GM23338 (cell line): ENCODE results near the gene TMEM144. TPM values are rescaled to one million over a fixed set of nuclear protein-coding genes. Genes with fewer than 3 reads are reported as not detected.

Experiments used
- ATAC-seq: fragments of 200-7000 bp; cut with Tn5 transposase; 3 replicates; pipeline ENCODE4 v1.9.1; 2020
- DNase-seq: peaks from one replicate; pipeline ENCODE4 v3.0.0-alpha.2; 2015; ENCODE audit warnings: low spot score
- H2AFZ ChIP-seq: fragments of 200-600 bp; sonication (generic); 2 replicates; pipeline ENCODE4 v1.8.0; 2016; ENCODE audit warnings: antibody characterized with exemption, mild to moderate bottlenecking, moderate library complexity
- H3F3A ChIP-seq: fragments of 200-600 bp; sonication (generic); replicated peaks from 2 replicates; pipeline ENCODE4 v1.8.0; 2017; ENCODE audit warnings: antibody characterized with exemption, mixed run types, low read depth
- H3K27ac ChIP-seq: fragments of 200-600 bp; sonication (generic); 2 replicates; pipeline ENCODE4 v1.6.1; 2016; ENCODE audit warnings: low read depth
- H3K27me3 ChIP-seq: fragments of 200-600 bp; sonication (generic); 2 replicates; pipeline ENCODE4 v1.8.0; 2016; ENCODE audit warnings: mild to moderate bottlenecking, mixed run types, moderate library complexity; ENCODE audit not compliant: insufficient read depth
- H3K36me3 ChIP-seq: fragments of 200-600 bp; sonication (generic); 2 replicates; pipeline ENCODE4 v1.8.0; 2016; ENCODE audit warnings: mild to moderate bottlenecking; ENCODE audit not compliant: insufficient read depth
- H3K4me1 ChIP-seq: fragments of 200-600 bp; sonication (generic); 2 replicates; pipeline ENCODE4 v1.8.0; 2016; ENCODE audit warnings: mild to moderate bottlenecking, moderate library complexity; ENCODE audit not compliant: insufficient read depth
- H3K4me2 ChIP-seq: fragments of 200-600 bp; sonication (generic); 2 replicates; pipeline ENCODE4 v1.7.1; 2017; ENCODE audit warnings: mixed run types
- H3K4me3 ChIP-seq: fragments of 200-600 bp; sonication (generic); 2 replicates; pipeline ENCODE4 v1.6.1; 2016; ENCODE audit warnings: mixed run types
- H3K79me2 ChIP-seq: fragments of 200-600 bp; sonication (generic); replicated peaks from 2 replicates; pipeline ENCODE4 v1.8.0; 2017; ENCODE audit warnings: mild to moderate bottlenecking; ENCODE audit not compliant: insufficient read depth
- H3K9me2 ChIP-seq: fragments of 200-600 bp; sonication (generic); 2 replicates; pipeline ENCODE4 v1.8.0; 2017; ENCODE audit not compliant: insufficient read depth
- H4K20me1 ChIP-seq: fragments of 200-600 bp; sonication (generic); replicated peaks from 2 replicates; pipeline ENCODE4 v1.8.0; 2017; ENCODE audit warnings: mild to moderate bottlenecking; ENCODE audit not compliant: insufficient read depth
- H3K27ac Mint-ChIP-seq: 2 replicates; pipeline ENCODE4 v1.8.0; 2020; ENCODE audit warnings: inconsistent platforms, mild to moderate bottlenecking, moderate library complexity, mixed read lengths
- H3K27me3 Mint-ChIP-seq: 3 replicates; pipeline ENCODE4 v1.8.0; 2022; ENCODE audit warnings: low read depth, mild to moderate bottlenecking, moderate library complexity, mixed read lengths, inconsistent platforms; ENCODE audit not compliant: insufficient read depth, poor library complexity
- H3K36me3 Mint-ChIP-seq: 3 replicates; pipeline ENCODE4 v1.8.0; 2021; ENCODE audit warnings: low read depth, mild to moderate bottlenecking, inconsistent platforms, moderate library complexity, mixed read lengths
- H3K4me1 Mint-ChIP-seq: 3 replicates; pipeline ENCODE4 v1.8.0; 2020; ENCODE audit warnings: mild to moderate bottlenecking, inconsistent platforms, mixed read lengths
- H3K4me3 Mint-ChIP-seq: 3 replicates; pipeline ENCODE4 v1.8.0; 2021; ENCODE audit warnings: moderate library complexity, mild to moderate bottlenecking, inconsistent platforms, mixed read lengths
- H3K9me3 Mint-ChIP-seq: 3 replicates; pipeline ENCODE4 v1.8.0; 2020; ENCODE audit warnings: moderate library complexity, mild to moderate bottlenecking, inconsistent platforms, mixed read lengths
- CREB1 ChIP-seq: fragments of 250-450 bp; sonication (Bioruptor Pico); IDR thresholded peaks from 2 replicates; pipeline ENCODE4 v1.5.0; 2020; ENCODE audit warnings: low read depth, mild to moderate bottlenecking, moderate library complexity
- EZH2 ChIP-seq: fragments of 200-600 bp; sonication (generic); IDR thresholded peaks from one replicate; pipeline ENCODE4 v1.8.0; 2017; ENCODE audit warnings: antibody characterized with exemption, mild to moderate bottlenecking, low read depth; ENCODE audit not compliant: unreplicated experiment
- EZH2phosphoT487 ChIP-seq: fragments of 200-600 bp; sonication (generic); IDR thresholded peaks from one replicate; pipeline ENCODE4 v1.8.1; 2018; ENCODE audit warnings: antibody characterized with exemption; ENCODE audit not compliant: unreplicated experiment
- JUNB ChIP-seq: IDR thresholded peaks from one replicate; pipeline ENCODE4 v1.6.1; 2016; ENCODE audit warnings: antibody characterized with exemption; ENCODE audit not compliant: unreplicated experiment
- NANOG ChIP-seq: IDR thresholded peaks from 2 replicates; pipeline ENCODE4 v1.6.1; 2016; ENCODE audit warnings: antibody characterized with exemption, borderline replicate concordance
- POLR2AphosphoS5 ChIP-seq: IDR thresholded peaks from 2 replicates; pipeline ENCODE4 v1.6.1; 2016; ENCODE audit warnings: antibody characterized with exemption, low read depth
- STAT1 ChIP-seq: IDR thresholded peaks from one replicate; pipeline ENCODE4 v1.6.1; 2016; ENCODE audit warnings: antibody characterized with exemption; ENCODE audit not compliant: unreplicated experiment
- ZNF114 ChIP-seq: fragments of 250-450 bp; sonication (Bioruptor Pico); IDR thresholded peaks from 2 replicates; pipeline ENCODE4 v1.5.0; 2020; ENCODE audit warnings: mild to moderate bottlenecking, moderate library complexity
- ZNF331 ChIP-seq: fragments of 250-450 bp; sonication (Bioruptor Pico); IDR thresholded peaks from 2 replicates; pipeline ENCODE4 v1.5.0; 2020; ENCODE audit warnings: low read depth, mild to moderate bottlenecking, moderate library complexity
- polyA plus RNA-seq: library from polyadenylated mRNA; unstranded; fragments of >200 nt; fragmentation: Nextera tagmentation; extraction: Ambion mirVana; gene quantifications from 2 replicates; pipeline ENCODE4 v1.2.1, GENCODE V29; 2016
- total RNA-seq: library from RNA; depleted of rRNA; stranded (reverse); fragments of >200 nt; shearing (Covaris generic); gene quantifications from 2 replicates; pipeline ENCODE4 v1.2.3, GENCODE V29; 2014
- TF ChIP-seq, protein P1 (sequence below), 2 experiments: fragments of 200-600 bp in 1 of 2; sonication (generic) in 1 of 2; conservative IDR thresholded peaks; 2 replicates each; pipeline versions ENCODE4 v1.5.1 to v1.6.1; 2016 to 2017; ENCODE audit warnings: antibody characterized with exemption in 2 of 2, low read depth in 2 of 2, mild to moderate bottlenecking in 2 of 2, moderate library complexity in 1 of 2
- TF ChIP-seq, protein P2 (sequence below): IDR thresholded peaks from one replicate; pipeline ENCODE4 v1.6.1; 2018; ENCODE audit warnings: antibody characterized with exemption; ENCODE audit not compliant: unreplicated experiment
- TF ChIP-seq, protein P3 (sequence below): IDR thresholded peaks from 2 replicates; pipeline ENCODE4 v1.6.1; 2016; ENCODE audit warnings: antibody characterized with exemption
- TF ChIP-seq, protein P4 (sequence below): fragments of 250-450 bp; sonication (Bioruptor Pico); IDR thresholded peaks from 2 replicates; pipeline ENCODE4 v1.5.0; 2020; ENCODE audit warnings: mild to moderate bottlenecking, moderate library complexity

The TMEM144 gene
- total and polyA plus RNA-seq, 2 experiments from 2014 or later: 1.3 to 1.7 TPM

DNA sequence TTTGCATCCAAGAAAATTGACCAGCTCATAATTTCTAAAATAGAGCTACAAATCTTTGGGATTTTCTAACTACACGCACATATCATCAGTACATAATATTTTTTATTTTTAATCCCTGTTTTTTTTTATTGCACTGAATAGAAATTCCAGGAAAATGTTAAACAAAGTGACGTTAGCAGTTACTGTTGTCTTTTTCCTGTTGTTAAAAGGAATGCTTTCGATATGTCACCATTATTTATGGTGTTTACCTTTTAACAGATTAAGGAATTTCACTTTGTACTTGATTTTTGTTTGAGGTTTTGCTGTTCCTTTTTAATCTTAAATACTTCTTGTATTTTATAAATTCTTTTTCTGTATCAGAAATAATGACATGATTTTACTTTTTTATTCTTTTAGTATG is 89.7 kb downstream of the TMEM144 start:
- Mint-ChIP-seq H3K4me1 (0 out of 3 replicates have a peak, but pooled peaks cover 5% of the 10 kb centered on the region), H3K27me3 (no peaks in the 10 kb centered on the region), H3K27ac (no peak overlapping the region), H3K4me3 (no peak overlapping the region), H3K9me3 (peaks cover 12% of the 10 kb centered on the region), H3K36me3 (peaks cover 10% of the 10 kb centered on the region; the same call in 2 of the 3 replicates)
- Histone ChIP-seq H3K27me3 (no peaks in the 10 kb centered on the region), H4K20me1 (no peaks in the 10 kb centered on the region), H3K4me2 (no peak overlapping the region), H3K9me2 (no peaks in the 10 kb centered on the region; the same call in 1 of the 2 replicates), H3K4me1 (no peaks in the 10 kb centered on the region), H3F3A (no peaks in the 10 kb centered on the region), H2AFZ (no peak overlapping the region), H3K79me2 (no peaks in the 10 kb centered on the region), H3K4me3 (no peak overlapping the region), H3K36me3 (no peaks in the 10 kb centered on the region), H3K27ac (no peak overlapping the region)
- DNase-seq (no peak), ATAC-seq (no peak)
- TF ChIP-seq STAT1 (no peak), ZNF331 (no peak), JUNB (no peak), POLR2AphosphoS5 (no peak), EZH2 (no peak), EZH2phosphoT487 (no peak), CREB1 (CRISPR knock-in tag) (no peak), ZNF114 (CRISPR knock-in tag) (no peak), NANOG (no peak)
- TF ChIP-seq, protein P1, sequence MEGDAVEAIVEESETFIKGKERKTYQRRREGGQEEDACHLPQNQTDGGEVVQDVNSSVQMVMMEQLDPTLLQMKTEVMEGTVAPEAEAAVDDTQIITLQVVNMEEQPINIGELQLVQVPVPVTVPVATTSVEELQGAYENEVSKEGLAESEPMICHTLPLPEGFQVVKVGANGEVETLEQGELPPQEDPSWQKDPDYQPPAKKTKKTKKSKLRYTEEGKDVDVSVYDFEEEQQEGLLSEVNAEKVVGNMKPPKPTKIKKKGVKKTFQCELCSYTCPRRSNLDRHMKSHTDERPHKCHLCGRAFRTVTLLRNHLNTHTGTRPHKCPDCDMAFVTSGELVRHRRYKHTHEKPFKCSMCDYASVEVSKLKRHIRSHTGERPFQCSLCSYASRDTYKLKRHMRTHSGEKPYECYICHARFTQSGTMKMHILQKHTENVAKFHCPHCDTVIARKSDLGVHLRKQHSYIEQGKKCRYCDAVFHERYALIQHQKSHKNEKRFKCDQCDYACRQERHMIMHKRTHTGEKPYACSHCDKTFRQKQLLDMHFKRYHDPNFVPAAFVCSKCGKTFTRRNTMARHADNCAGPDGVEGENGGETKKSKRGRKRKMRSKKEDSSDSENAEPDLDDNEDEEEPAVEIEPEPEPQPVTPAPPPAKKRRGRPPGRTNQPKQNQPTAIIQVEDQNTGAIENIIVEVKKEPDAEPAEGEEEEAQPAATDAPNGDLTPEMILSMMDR (conservative IDR thresholded peaks at IDR 0.05; ENCODE audit: low read depth in 2 of 2): no peak
- TF ChIP-seq, protein P2, sequence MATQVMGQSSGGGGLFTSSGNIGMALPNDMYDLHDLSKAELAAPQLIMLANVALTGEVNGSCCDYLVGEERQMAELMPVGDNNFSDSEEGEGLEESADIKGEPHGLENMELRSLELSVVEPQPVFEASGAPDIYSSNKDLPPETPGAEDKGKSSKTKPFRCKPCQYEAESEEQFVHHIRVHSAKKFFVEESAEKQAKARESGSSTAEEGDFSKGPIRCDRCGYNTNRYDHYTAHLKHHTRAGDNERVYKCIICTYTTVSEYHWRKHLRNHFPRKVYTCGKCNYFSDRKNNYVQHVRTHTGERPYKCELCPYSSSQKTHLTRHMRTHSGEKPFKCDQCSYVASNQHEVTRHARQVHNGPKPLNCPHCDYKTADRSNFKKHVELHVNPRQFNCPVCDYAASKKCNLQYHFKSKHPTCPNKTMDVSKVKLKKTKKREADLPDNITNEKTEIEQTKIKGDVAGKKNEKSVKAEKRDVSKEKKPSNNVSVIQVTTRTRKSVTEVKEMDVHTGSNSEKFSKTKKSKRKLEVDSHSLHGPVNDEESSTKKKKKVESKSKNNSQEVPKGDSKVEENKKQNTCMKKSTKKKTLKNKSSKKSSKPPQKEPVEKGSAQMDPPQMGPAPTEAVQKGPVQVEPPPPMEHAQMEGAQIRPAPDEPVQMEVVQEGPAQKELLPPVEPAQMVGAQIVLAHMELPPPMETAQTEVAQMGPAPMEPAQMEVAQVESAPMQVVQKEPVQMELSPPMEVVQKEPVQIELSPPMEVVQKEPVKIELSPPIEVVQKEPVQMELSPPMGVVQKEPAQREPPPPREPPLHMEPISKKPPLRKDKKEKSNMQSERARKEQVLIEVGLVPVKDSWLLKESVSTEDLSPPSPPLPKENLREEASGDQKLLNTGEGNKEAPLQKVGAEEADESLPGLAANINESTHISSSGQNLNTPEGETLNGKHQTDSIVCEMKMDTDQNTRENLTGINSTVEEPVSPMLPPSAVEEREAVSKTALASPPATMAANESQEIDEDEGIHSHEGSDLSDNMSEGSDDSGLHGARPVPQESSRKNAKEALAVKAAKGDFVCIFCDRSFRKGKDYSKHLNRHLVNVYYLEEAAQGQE: no peak
- TF ChIP-seq, protein P3, sequence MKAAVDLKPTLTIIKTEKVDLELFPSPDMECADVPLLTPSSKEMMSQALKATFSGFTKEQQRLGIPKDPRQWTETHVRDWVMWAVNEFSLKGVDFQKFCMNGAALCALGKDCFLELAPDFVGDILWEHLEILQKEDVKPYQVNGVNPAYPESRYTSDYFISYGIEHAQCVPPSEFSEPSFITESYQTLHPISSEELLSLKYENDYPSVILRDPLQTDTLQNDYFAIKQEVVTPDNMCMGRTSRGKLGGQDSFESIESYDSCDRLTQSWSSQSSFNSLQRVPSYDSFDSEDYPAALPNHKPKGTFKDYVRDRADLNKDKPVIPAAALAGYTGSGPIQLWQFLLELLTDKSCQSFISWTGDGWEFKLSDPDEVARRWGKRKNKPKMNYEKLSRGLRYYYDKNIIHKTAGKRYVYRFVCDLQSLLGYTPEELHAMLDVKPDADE: no peak
- TF ChIP-seq, protein P4, sequence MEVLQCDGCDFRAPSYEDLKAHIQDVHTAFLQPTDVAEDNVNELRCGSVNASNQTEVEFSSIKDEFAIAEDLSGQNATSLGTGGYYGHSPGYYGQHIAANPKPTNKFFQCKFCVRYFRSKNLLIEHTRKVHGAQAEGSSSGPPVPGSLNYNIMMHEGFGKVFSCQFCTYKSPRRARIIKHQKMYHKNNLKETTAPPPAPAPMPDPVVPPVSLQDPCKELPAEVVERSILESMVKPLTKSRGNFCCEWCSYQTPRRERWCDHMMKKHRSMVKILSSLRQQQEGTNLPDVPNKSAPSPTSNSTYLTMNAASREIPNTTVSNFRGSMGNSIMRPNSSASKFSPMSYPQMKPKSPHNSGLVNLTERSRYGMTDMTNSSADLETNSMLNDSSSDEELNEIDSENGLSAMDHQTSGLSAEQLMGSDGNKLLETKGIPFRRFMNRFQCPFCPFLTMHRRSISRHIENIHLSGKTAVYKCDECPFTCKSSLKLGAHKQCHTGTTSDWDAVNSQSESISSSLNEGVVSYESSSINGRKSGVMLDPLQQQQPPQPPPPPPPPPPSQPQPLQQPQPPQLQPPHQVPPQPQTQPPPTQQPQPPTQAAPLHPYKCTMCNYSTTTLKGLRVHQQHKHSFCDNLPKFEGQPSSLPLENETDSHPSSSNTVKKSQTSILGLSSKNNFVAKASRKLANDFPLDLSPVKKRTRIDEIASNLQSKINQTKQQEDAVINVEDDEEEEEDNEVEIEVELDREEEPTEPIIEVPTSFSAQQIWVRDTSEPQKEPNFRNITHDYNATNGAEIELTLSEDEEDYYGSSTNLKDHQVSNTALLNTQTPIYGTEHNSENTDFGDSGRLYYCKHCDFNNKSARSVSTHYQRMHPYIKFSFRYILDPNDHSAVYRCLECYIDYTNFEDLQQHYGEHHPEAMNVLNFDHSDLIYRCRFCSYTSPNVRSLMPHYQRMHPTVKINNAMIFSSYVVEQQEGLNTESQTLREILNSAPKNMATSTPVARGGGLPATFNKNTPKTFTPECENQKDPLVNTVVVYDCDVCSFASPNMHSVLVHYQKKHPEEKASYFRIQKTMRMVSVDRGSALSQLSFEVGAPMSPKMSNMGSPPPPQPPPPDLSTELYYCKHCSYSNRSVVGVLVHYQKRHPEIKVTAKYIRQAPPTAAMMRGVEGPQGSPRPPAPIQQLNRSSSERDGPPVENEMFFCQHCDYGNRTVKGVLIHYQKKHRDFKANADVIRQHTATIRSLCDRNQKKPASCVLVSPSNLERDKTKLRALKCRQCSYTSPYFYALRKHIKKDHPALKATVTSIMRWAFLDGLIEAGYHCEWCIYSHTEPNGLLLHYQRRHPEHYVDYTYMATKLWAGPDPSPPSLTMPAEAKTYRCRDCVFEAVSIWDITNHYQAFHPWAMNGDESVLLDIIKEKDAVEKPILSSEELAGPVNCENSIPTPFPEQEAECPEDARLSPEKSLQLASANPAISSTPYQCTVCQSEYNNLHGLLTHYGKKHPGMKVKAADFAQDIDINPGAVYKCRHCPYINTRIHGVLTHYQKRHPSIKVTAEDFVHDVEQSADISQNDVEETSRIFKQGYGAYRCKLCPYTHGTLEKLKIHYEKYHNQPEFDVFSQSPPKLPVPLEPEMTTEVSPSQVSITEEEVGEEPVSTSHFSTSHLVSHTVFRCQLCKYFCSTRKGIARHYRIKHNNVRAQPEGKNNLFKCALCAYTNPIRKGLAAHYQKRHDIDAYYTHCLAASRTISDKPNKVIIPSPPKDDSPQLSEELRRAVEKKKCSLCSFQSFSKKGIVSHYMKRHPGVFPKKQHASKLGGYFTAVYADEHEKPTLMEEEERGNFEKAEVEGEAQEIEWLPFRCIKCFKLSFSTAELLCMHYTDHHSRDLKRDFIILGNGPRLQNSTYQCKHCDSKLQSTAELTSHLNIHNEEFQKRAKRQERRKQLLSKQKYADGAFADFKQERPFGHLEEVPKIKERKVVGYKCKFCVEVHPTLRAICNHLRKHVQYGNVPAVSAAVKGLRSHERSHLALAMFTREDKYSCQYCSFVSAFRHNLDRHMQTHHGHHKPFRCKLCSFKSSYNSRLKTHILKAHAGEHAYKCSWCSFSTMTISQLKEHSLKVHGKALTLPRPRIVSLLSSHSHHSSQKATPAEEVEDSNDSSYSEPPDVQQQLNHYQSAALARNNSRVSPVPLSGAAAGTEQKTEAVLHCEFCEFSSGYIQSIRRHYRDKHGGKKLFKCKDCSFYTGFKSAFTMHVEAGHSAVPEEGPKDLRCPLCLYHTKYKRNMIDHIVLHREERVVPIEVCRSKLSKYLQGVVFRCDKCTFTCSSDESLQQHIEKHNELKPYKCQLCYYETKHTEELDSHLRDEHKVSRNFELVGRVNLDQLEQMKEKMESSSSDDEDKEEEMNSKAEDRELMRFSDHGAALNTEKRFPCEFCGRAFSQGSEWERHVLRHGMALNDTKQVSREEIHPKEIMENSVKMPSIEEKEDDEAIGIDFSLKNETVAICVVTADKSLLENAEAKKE (CRISPR knock-in tag): no peak
